Endothelial cell of umbilical vein (primary cell): ENCODE data around the gene GZF1.

ENCODE experiments used
- CTCF ChIP-seq, 2 donors: IDR thresholded peaks; 1 replicate in 1 of 2; 2 replicates in 1 of 2; pipeline ENCODE4 v1.5.1; 2011; ENCODE audit warnings: low read length in 2 of 2, mild to moderate bottlenecking in 2 of 2, moderate library complexity in 2 of 2, control low read depth in 1 of 2, inconsistent platforms in 1 of 2, low read depth in 1 of 2; ENCODE audit not compliant: insufficient read depth in 1 of 2; ENCODE audit errors: extremely low read depth in 1 of 2
- EZH2 ChIP-seq: IDR thresholded peaks from 2 replicates; pipeline ENCODE4 v1.6.1; 2012; ENCODE audit warnings: borderline replicate concordance, low read depth, mild to moderate bottlenecking, moderate library complexity, low read length, inconsistent platforms; ENCODE audit not compliant: severe bottlenecking
- FOS ChIP-seq: IDR thresholded peaks from 2 replicates; pipeline ENCODE4 v1.6.1; 2011; ENCODE audit warnings: mild to moderate bottlenecking, low read length, moderate library complexity, borderline replicate concordance; ENCODE audit not compliant: insufficient read depth
- GATA2 ChIP-seq: IDR thresholded peaks from 2 replicates; pipeline ENCODE4 v1.7.0; 2011; ENCODE audit warnings: low read depth, mild to moderate bottlenecking, moderate library complexity, mixed read lengths, low read length; ENCODE audit not compliant: insufficient read length, insufficient read depth
- MAX ChIP-seq: IDR thresholded peaks from 2 replicates; pipeline ENCODE4 v1.6.1; 2011; ENCODE audit not compliant: insufficient read depth, insufficient read length
- MYC ChIP-seq: IDR thresholded peaks from one replicate; pipeline ENCODE4 v1.6.1; 2011; ENCODE audit warnings: mild to moderate bottlenecking, low read depth, low read length
- POLR2A ChIP-seq: IDR thresholded peaks from 2 replicates; pipeline ENCODE4 v1.6.1; 2012; ENCODE audit warnings: low read depth, mild to moderate bottlenecking, control low read depth, low read length
- POLR2AphosphoS5 ChIP-seq: IDR thresholded peaks from 2 replicates; pipeline ENCODE4 v1.6.1; 2012; ENCODE audit warnings: low read depth, mild to moderate bottlenecking, control low read depth, low read length, moderate library complexity; ENCODE audit not compliant: insufficient read depth

DNA sequence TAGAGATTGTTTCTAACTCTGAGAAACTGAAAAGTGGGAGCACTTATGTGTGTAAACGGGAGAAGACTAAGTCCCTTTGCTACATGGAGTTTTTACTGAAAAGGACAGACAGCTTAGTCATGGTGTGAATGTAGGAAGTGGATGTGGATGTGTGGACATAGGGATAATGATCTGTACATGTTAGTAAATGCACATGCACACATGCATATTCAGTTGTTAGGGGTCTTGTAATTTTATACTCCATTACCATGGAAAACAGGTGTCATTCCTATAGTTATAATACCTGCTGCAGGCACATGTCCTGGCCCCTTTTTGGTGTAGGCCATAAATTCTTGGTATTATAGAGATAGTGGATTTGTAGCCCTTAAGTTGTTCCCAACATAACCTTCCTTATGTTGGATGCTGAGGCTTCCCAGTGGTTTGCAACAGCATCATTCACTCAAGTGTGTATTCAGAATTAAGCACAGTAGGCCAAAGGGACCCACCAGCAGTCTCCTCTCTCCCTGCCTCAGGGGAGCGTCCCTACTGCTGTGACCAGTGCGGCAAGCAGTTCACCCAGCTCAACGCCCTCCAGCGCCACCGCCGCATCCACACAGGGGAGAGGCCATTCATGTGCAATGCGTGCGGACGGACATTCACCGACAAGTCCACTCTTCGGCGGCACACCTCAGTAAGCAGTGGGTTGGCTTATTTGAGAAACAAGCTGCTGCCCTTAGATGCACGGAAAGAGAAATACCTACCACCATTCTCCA, 7.3 kb downstream of the GZF1 start:
- TF ChIP-seq CTCF (IDR thresholded peaks at IDR 0.05; ENCODE audit: extremely low read depth in 1 of 2, insufficient read depth in 1 of 2, low read depth in 1 of 2, low read length in 2 of 2), result no peak
- no peak for TF ChIP-seq POLR2AphosphoS5
- no peak for TF ChIP-seq POLR2A
- TF ChIP-seq EZH2, result no peak
- no peak for TF ChIP-seq MAX
- TF ChIP-seq MYC, result no peak
- no peak for TF ChIP-seq FOS
- TF ChIP-seq GATA2, result no peak
